Progenitor cell of endocrine pancreas (in vitro differentiated cells): Measurements from ENCODE around the gene CALR3. TPM values are rescaled to one million over a fixed set of nuclear protein-coding genes. Genes with fewer than 3 reads are reported as not detected.
A peak's percentile ranks its signal among the peaks of the same experiment; 100 is the strongest.
"Not testable (repeated sequence)": the region's sequence is repeated elsewhere in the genome, so short reads cannot be mapped to it uniquely, and the experiment has no call there.

Source experiments
- DNase-seq: peaks from one replicate; pipeline ENCODE4 v3.0.0; 2021; ENCODE audit warnings: low spot score; ENCODE audit not compliant: unreplicated experiment
- H3K27ac Mint-ChIP-seq: 2 replicates; pipeline ENCODE4 v1.8.0; 2021; ENCODE audit warnings: mild to moderate bottlenecking, moderate library complexity, mixed read lengths
- H3K27me3 Mint-ChIP-seq: 2 replicates; pipeline ENCODE4 v1.8.0; 2021; ENCODE audit warnings: mixed read lengths
- H3K36me3 Mint-ChIP-seq: 2 replicates; pipeline ENCODE4 v1.8.0; 2022; ENCODE audit warnings: mixed read lengths; ENCODE audit not compliant: insufficient read depth
- H3K4me1 Mint-ChIP-seq: 2 replicates; pipeline ENCODE4 v1.8.0; 2021; ENCODE audit warnings: low read depth, mixed read lengths
- H3K4me3 Mint-ChIP-seq: 2 replicates; pipeline ENCODE4 v1.8.0; 2021; ENCODE audit warnings: low read depth, mild to moderate bottlenecking, moderate library complexity, mixed read lengths
- H3K9me3 Mint-ChIP-seq: 2 replicates; pipeline ENCODE4 v1.8.0; 2021; ENCODE audit warnings: low read depth, mixed read lengths
- CTCF ChIP-seq: fragments of 200-600 bp; sonication (generic); IDR thresholded peaks from one replicate; pipeline ENCODE4 v1.5.0; 2021; ENCODE audit warnings: antibody characterized with exemption, mild to moderate bottlenecking; ENCODE audit not compliant: unreplicated experiment
- total RNA-seq: library from RNA; stranded (reverse); gene quantifications from 2 replicates; pipeline ENCODE4 v1.2.1, GENCODE V29; 2021

The CALR3 gene
- total RNA-seq, 1 donor from 2014 or later: not detected

GRCh38 chr19:16456652-16457194 lies 39.2 kb downstream of the CALR3 start:
- Mint-ChIP-seq H3K36me3 (no peaks in the 10 kb centered on the region), H3K27me3 (no peaks in the 10 kb centered on the region), H3K27ac (peak overlapping the region; percentile 59), H3K4me3 (no peak overlapping the region), H3K4me1 (peaks cover 37% of the 10 kb centered on the region), H3K9me3 (no peaks in the 10 kb centered on the region)
- TF ChIP-seq CTCF: no peak
- DNase-seq: no peak

GRCh38 chr19:16455489-16455888 lies 40.5 kb downstream of the CALR3 start:
- H3K27ac Mint-ChIP-seq: peak overlapping the region; percentile 68
- DNase-seq: no peak
- no peaks in the 10 kb centered on the region for H3K27me3 Mint-ChIP-seq
- no peaks in the 10 kb centered on the region for H3K9me3 Mint-ChIP-seq
- TF ChIP-seq CTCF: no peak
- H3K36me3 Mint-ChIP-seq: peaks cover 2% of the 10 kb centered on the region
- H3K4me3 Mint-ChIP-seq: no peak overlapping the region
- peaks cover 35% of the 10 kb centered on the region for H3K4me1 Mint-ChIP-seq

GRCh38 chr19:16454351-16454918 lies 41.5 kb downstream of the CALR3 start:
- Mint-ChIP-seq H3K36me3 (peaks cover 5% of the 10 kb centered on the region), H3K9me3 (no peaks in the 10 kb centered on the region), H3K4me1 (peaks cover 31% of the 10 kb centered on the region), H3K27ac (peak overlapping the region; percentile 91), H3K27me3 (no peaks in the 10 kb centered on the region), H3K4me3 (no peak overlapping the region)
- DNase-seq: no peak
- TF ChIP-seq CTCF: no peak

GRCh38 chr19:16452325-16452724 lies 43.6 kb downstream of the CALR3 start:
- peaks cover 25% of the 10 kb centered on the region for H3K4me1 Mint-ChIP-seq

GRCh38 chr19:16449330-16449961 lies 46.5 kb downstream of the CALR3 start:
- H3K27ac Mint-ChIP-seq: no peak overlapping the region
- TF ChIP-seq CTCF: no peak
- peaks cover 23% of the 10 kb centered on the region for H3K4me1 Mint-ChIP-seq

More at GRCh38 chr19:16452325-16452724, 43.6 kb downstream of the CALR3 start:
- no peak for DNase-seq
- Mint-ChIP-seq H3K27me3 (no peaks in the 10 kb centered on the region), H3K27ac (no peak overlapping the region), H3K4me3 (no peak overlapping the region), H3K9me3 (no peaks in the 10 kb centered on the region), H3K36me3 (peaks cover 6% of the 10 kb centered on the region)
- no peak for TF ChIP-seq CTCF

GRCh38 chr19:16448872-16449271 lies 47.1 kb downstream of the CALR3 start:
- not testable (repeated sequence) for H3K9me3 Mint-ChIP-seq, H3K4me3 Mint-ChIP-seq, H3K36me3 Mint-ChIP-seq, H3K27ac Mint-ChIP-seq, H3K27me3 Mint-ChIP-seq, DNase-seq
- H3K4me1 Mint-ChIP-seq: peaks cover 19% of the 10 kb centered on the region

More at GRCh38 chr19:16449330-16449961, 46.5 kb downstream of the CALR3 start:
- no peak overlapping the region for H3K4me3 Mint-ChIP-seq
- H3K36me3 Mint-ChIP-seq: peaks cover 6% of the 10 kb centered on the region
- no peaks in the 10 kb centered on the region for H3K9me3 Mint-ChIP-seq
- no peaks in the 10 kb centered on the region for H3K27me3 Mint-ChIP-seq
- no peak for DNase-seq
